ENCODE data around the gene KNSTRN.

KNSTRN gene

DNA sequence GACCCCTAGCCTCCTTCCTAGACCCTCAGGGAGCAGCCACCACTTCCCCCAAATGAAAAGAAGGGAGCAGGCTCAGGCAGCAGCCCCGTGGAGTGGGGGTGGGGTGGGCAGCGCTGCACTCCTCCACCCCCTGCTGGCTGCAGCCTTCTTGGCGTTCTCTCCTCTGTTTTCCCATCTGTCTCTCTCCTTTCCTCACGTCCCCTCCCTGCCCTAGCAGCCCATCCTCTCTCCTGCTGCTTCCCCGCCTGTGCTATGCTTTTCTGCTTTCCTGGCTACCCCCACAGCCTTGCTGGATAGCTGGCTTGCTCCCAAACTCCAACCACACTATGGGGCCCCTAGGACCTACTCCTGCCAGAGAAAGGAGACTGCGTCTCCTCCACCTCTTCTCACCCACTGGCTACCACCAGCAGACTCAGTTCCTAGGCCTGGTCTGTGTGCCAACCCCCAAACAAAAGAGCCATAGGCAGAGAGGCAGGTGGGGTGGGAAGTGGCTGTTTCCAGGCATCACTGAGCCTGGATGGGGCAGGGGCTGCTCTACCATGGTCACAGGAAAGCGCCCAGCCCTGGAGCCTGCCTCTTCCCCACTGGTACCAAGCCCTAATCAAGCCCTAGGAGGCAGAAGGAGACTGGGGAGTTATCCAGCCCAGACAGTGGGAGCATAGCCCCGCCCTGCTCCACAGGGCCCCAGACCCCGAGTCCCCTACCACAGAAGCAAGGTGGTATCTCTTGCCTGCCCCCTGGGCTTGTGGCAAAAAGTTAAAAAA, 27.9 kb upstream of the KNSTRN start:
- DNase-seq (ENCODE audit: low read depth) = peak; percentile 66
- no peak overlapping the region for H3K4me3 ChIP-seq (replicated peaks; ENCODE audit: low read depth, low read length)
- TF ChIP-seq, protein P1, sequence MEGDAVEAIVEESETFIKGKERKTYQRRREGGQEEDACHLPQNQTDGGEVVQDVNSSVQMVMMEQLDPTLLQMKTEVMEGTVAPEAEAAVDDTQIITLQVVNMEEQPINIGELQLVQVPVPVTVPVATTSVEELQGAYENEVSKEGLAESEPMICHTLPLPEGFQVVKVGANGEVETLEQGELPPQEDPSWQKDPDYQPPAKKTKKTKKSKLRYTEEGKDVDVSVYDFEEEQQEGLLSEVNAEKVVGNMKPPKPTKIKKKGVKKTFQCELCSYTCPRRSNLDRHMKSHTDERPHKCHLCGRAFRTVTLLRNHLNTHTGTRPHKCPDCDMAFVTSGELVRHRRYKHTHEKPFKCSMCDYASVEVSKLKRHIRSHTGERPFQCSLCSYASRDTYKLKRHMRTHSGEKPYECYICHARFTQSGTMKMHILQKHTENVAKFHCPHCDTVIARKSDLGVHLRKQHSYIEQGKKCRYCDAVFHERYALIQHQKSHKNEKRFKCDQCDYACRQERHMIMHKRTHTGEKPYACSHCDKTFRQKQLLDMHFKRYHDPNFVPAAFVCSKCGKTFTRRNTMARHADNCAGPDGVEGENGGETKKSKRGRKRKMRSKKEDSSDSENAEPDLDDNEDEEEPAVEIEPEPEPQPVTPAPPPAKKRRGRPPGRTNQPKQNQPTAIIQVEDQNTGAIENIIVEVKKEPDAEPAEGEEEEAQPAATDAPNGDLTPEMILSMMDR (IDR thresholded peaks at IDR 0.05; ENCODE audit: low read length, missing control alignments) = peak; percentile 67

DNA sequence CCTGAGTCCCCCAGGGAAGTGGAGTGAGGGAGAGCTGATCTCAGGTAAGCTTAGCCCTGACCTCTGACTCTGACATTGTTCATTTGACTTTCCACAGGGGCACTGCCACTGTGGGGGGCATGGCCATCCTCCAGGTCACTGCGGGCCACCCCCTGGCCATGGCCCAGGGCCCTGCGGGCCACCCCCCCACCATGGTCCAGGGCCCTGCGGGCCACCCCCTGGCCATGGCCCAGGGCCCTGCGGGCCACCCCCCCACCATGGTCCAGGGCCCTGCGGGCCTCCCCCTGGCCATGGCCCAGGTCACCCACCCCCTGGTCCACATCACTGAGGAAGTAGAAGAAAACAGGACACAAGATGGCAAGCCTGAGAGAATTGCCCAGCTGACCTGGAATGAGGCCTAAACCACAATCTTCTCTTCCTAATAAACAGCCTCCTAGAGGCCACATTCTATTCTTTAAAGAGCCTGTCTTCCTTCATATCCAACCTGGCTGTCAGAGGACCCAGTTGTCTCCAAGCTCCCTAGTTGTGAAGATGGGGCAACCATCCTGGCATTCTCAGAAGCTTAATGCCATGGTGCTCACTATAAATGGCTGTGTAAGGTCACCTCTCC, 26.4 kb upstream of the KNSTRN start:
- TF ChIP-seq, protein P1 (IDR thresholded peaks at IDR 0.05; ENCODE audit: low read length, missing control alignments) = no peak
- no peak for DNase-seq (ENCODE audit: low read depth)
- no peak overlapping the region for H3K4me3 ChIP-seq (replicated peaks; ENCODE audit: low read depth, low read length)

DNA sequence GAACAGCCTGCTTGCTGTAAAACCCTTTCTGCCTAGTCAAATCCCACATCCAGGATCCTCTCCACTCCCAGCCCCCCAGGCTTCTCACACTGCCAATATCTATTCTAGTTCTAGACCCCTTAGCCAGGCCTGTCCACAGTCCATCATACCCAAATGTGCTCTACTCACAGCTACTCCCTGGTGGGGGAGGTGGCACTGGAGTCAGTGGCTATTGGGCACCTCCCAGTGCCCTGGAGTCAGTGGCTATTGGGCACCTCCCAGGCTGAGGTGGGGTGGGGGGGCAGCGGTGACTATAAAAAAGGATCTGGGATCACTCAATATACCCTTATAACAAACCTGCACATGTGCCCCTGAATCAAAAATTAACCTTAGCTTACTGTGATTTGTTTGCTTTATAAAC, 25.3 kb upstream of the KNSTRN start:
- DNase-seq (ENCODE audit: low read depth) = no peak
- no peak overlapping the region for H3K4me3 ChIP-seq (replicated peaks; ENCODE audit: low read depth, low read length)
- TF ChIP-seq, protein P1 (IDR thresholded peaks at IDR 0.05; ENCODE audit: low read length, missing control alignments) = no peak

DNA sequence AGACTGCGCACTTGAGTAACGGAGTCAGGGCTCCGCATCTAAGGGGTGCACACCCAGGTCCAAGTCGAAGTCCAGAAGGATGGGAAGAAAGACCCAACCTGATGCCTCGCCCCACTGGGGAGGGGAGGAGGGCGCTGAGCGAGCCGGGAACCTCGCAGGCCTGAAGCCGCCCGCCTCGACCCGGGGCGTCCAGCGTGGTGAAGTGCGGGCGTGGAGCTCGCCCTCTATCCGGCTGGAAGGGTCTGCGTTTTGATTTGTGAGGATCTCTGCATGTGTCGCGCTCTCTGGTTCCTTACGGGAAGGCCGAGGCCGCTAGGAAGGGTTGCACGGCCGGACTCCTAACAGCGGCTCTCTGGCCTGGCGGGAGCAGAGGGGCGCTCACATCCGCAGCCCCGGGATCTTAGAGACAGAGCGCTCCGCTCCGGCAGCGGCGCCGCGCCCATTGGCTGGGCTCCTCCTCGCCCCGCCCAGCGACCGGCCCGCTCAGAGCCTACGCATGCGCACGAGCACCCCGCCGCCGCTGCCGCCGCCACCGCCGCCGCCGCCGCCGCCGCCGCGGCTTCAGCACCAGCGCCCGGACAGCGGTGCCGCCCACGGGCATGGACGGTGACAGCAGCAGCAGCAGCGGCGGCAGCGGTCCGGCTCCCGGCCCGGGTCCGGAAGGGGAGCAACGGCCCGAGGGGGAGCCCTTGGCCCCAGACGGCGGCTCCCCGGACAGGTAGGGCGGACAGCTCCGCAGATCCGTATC, 24.6 kb upstream of the KNSTRN start, which contains the start of gene DISP2:
TSS of gene DISP2 (plus strand) at position 497 of the 748 bp plus-strand sequence. CDS start at position 600, 103 bp downstream.
- TF ChIP-seq, protein P1 (IDR thresholded peaks at IDR 0.05; ENCODE audit: low read length, missing control alignments) = no peak
- peak within 1 kb of the TSS; percentile 54 for H3K4me3 ChIP-seq (replicated peaks; ENCODE audit: low read depth, low read length)
- DNase-seq (ENCODE audit: low read depth) = peak; percentile 76

DNA sequence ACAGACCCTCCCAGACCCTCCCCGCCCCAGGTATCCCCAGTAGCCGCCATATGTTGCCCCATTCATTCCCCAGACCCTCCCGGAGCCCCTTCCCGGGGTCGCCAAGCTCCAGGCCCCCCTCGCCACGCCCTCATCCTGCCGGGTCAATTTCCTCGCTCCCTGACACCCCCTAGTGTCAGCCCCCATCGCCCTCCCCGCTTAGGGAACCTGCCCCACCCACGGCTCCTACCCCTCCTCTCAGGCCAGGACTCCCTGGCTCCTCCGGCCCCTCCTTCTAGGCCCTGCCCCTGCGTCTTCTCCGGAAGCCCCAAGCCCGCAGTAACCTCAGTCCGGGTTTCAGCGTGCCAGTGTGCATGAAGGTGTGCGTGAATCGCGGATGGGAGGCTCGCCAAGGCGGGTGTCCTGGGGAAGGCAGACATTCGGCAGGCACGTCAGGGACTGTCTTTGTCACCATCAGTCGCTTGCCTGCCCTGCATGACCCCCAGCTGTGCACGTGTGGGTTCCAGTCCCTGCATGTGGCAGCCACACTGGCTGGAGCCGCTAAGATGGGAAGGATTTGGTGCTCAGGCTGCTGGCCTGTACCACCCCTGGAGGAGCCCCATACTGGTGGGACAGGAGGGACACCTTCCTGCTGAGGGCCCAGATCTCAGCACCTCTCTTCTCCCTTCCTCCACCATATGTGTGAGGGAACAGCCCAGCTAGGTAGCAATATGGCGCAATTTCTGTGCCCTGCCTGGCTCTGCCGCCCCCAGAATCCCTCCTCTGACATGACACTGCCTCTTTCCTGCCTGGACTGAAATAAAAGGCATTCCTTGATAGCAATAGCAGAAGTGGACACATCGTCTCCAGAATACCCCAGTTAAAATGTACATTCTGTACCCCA, 23.8 kb upstream of the KNSTRN start:
- TF ChIP-seq, protein P1 (IDR thresholded peaks at IDR 0.05; ENCODE audit: low read length, missing control alignments) = no peak
- peak overlapping the region; percentile 54 for H3K4me3 ChIP-seq (replicated peaks; ENCODE audit: low read depth, low read length)
- DNase-seq (ENCODE audit: low read depth) = no peak

DNA sequence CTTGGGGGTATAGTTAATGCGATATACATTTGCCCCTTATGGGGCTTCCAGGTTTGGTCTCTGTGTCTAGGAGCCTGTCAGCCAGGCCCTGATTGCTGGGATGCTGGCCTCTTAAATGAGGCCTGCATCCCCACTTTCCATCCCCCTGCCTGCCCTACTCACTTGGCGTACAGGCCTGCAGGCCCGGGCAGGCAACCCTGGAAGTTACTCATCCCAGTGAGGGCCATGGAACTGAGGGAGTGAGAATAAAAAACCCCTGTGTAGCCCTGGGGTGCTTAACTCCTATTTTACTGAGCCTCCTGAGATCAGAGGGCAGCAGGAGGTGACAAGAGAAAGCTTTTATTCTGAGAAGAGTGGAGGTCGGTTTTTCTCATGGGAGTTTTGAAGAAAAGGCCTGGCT, 22.5 kb upstream of the KNSTRN start:
- TF ChIP-seq, protein P1 (IDR thresholded peaks at IDR 0.05; ENCODE audit: low read length, missing control alignments) = no peak
- H3K4me3 ChIP-seq (replicated peaks; ENCODE audit: low read depth, low read length) = no peak overlapping the region
- DNase-seq (ENCODE audit: low read depth) = no peak
